Uterus (tissue), 4 donors: ENCODE results near the gene OR13C5. TPM values are rescaled to one million over a fixed set of nuclear protein-coding genes. Genes with fewer than 3 reads are reported as not detected.

Source experiments
- DNase-seq, 2 donors: peaks; one replicate each; pipeline ENCODE4 v3.0.0-alpha.2; 2019 to 2020
- H3K27ac ChIP-seq, 2 donors: fragments of 200-600 bp; sonication (generic); 1 replicate in 1 of 2; 2 replicates in 1 of 2; pipeline ENCODE4 v1.5.1; 2016 to 2018
- H3K27me3 ChIP-seq, 2 donors: fragments of 200-600 bp; sonication (generic); one replicate each; pipeline ENCODE4 v1.5.1; 2018 to 2019; ENCODE audit warnings: control low read depth in 1 of 2
- H3K36me3 ChIP-seq, 2 donors: fragments of 200-600 bp; sonication (generic); one replicate each; pipeline ENCODE4 v1.5.1; 2019; ENCODE audit warnings: control low read depth in 1 of 2
- H3K4me1 ChIP-seq, 2 donors: fragments of 200-600 bp; sonication (generic); one replicate each; pipeline ENCODE4 v1.5.1; 2018 to 2019; ENCODE audit warnings: control low read depth in 1 of 2
- H3K4me3 ChIP-seq, 2 donors: fragments of 200-600 bp; sonication (generic); 1 replicate in 1 of 2; 2 replicates in 1 of 2; pipeline ENCODE4 v1.5.1; 2018 to 2019; ENCODE audit warnings: mild to moderate bottlenecking in 1 of 2
- H3K9me3 ChIP-seq, 2 donors: fragments of 200-600 bp; sonication (generic); one replicate each; pipeline ENCODE4 v1.5.1; 2019; ENCODE audit warnings: control low read depth in 1 of 2
- CTCF ChIP-seq, 4 experiments: fragments of 200-600 bp in 2 of 4; fragments of 450-650 bp in 2 of 4; sonication (generic) in 2 of 4; IDR thresholded peaks; one replicate each; pipeline ENCODE4 v1.5.1; 2016 to 2019; ENCODE audit warnings: antibody characterized with exemption in 4 of 4, mild to moderate bottlenecking in 2 of 4, moderate library complexity in 1 of 4
- POLR2A ChIP-seq, 2 donors: fragments of 450-650 bp; IDR thresholded peaks; one replicate each; pipeline ENCODE4 v1.6.1; 2016; ENCODE audit warnings: antibody characterized with exemption in 2 of 2, mild to moderate bottlenecking in 1 of 2, moderate library complexity in 1 of 2
- intact Hi-C: fragments of 100-400 bp; cut with DNase I; formaldehyde crosslinking; loops from one replicate; pipeline ENCODE4 v1.15.1; 2023; ENCODE audit warnings: low total_unique reads
- total RNA-seq, 4 donors: library from RNA; depleted of rRNA in 3 of 4; stranded (reverse); fragments of >200 nt in 3 of 4; gene quantifications; one replicate each; pipeline versions ENCODE4 v1.1.0 to v1.2.4, GENCODE V29; 2014 to 2023
- donor health status: DM: yes; HTN: yes; CAD: no.

The OR13C5 gene
- total RNA-seq, 4 donors from 2014 or later: 0.41 TPM; not detected in 3

- Histone ChIP-seq H3K9me3 (no peaks in the 10 kb centered on the region), H3K27me3 (no peaks in the 10 kb centered on the region), H3K36me3 (no peaks in the 10 kb centered on the region), H3K4me1 (no peaks in the 10 kb centered on the region), H3K27ac (no peak overlapping the region), H3K4me3 (no peak overlapping the region)
- intact Hi-C loops: no loop called here
- DNase-seq: no peak
- TF ChIP-seq POLR2A (IDR thresholded peaks at IDR 0.05) (no peak), CTCF (IDR thresholded peaks at IDR 0.05) (no peak)
Observed at GRCh38 chr9:104572612-104573011, 26.6 kb downstream of the OR13C5 start.

GRCh38 chr9:104568868-104569267 is 30.3 kb downstream of the OR13C5 start, which contains the start of gene OR13C8:
Gene OR13C8, plus strand, starts transcription at chr9:104569168. Its CDS starts 0 bp downstream, at chr9:104569168.
- no peaks in the 10 kb centered on the region for H3K27me3 ChIP-seq
- no peaks in the 10 kb centered on the region for H3K9me3 ChIP-seq
- no peak within 1 kb of the TSS for H3K27ac ChIP-seq
- intact Hi-C loops: no loop called here
- no peak within 1 kb of the TSS for H3K4me3 ChIP-seq
- TF ChIP-seq POLR2A (IDR thresholded peaks at IDR 0.05): no peak
- no peak for TF ChIP-seq CTCF (IDR thresholded peaks at IDR 0.05)
- no peak for DNase-seq
- H3K36me3 ChIP-seq: no peaks in the 10 kb centered on the region
- H3K4me1 ChIP-seq: no peaks in the 10 kb centered on the region

- Histone ChIP-seq H3K9me3 (no peaks in the 10 kb centered on the region), H3K4me1 (no peaks in the 10 kb centered on the region), H3K36me3 (no peaks in the 10 kb centered on the region), H3K4me3 (no peak overlapping the region), H3K27me3 (no peaks in the 10 kb centered on the region), H3K27ac (no peak overlapping the region)
- intact Hi-C loops: no loop called here
- no peak for TF ChIP-seq POLR2A (IDR thresholded peaks at IDR 0.05)
- no peak for DNase-seq
Observed at GRCh38 chr9:104564358-104564757, 34.9 kb downstream of the OR13C5 start.

GRCh38 chr9:104556830-104557634 is 42.2 kb downstream of the OR13C5 start:
- DNase-seq: no peak
- no peaks in the 10 kb centered on the region for H3K27me3 ChIP-seq
- H3K9me3 ChIP-seq: no peaks in the 10 kb centered on the region
- H3K27ac ChIP-seq: no peak overlapping the region
- no peak for TF ChIP-seq CTCF (IDR thresholded peaks at IDR 0.05)
- no peak for TF ChIP-seq POLR2A (IDR thresholded peaks at IDR 0.05)
- intact Hi-C loops: no loop called here
- no peak overlapping the region for H3K4me3 ChIP-seq
- H3K36me3 ChIP-seq: no peaks in the 10 kb centered on the region
- H3K4me1 ChIP-seq: no peaks in the 10 kb centered on the region

- no peak overlapping the region for H3K4me3 ChIP-seq
- no peak for TF ChIP-seq CTCF (IDR thresholded peaks at IDR 0.05)
- TF ChIP-seq POLR2A (IDR thresholded peaks at IDR 0.05): no peak
- H3K27me3 ChIP-seq: no peaks in the 10 kb centered on the region
- DNase-seq: no peak
- intact Hi-C loops: no loop called here
- H3K36me3 ChIP-seq: no peaks in the 10 kb centered on the region
- no peaks in the 10 kb centered on the region for H3K9me3 ChIP-seq
- H3K27ac ChIP-seq: no peak overlapping the region
- no peaks in the 10 kb centered on the region for H3K4me1 ChIP-seq
Observed at GRCh38 chr9:104555521-104555920, 43.7 kb downstream of the OR13C5 start.
